ENCODE results near the gene PGBD5.

DNA sequence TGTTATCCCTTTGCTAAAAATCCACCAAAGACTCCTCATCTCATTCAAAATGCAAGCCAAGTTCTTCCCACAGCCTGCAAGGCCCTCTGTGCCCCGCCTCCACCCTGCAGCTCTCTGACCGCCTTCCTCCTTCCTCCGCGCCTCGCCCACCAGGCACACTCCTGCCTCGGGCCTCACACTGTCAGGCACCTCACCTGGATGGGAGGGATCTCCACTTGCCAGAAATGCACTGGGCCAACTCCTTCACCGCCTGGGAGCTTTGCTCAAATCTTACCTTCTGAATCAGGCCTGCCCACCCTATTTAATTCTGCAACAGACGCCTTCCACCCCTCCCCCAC, 26.2 kb downstream of the PGBD5 start:
- TF ChIP-seq, protein P1, sequence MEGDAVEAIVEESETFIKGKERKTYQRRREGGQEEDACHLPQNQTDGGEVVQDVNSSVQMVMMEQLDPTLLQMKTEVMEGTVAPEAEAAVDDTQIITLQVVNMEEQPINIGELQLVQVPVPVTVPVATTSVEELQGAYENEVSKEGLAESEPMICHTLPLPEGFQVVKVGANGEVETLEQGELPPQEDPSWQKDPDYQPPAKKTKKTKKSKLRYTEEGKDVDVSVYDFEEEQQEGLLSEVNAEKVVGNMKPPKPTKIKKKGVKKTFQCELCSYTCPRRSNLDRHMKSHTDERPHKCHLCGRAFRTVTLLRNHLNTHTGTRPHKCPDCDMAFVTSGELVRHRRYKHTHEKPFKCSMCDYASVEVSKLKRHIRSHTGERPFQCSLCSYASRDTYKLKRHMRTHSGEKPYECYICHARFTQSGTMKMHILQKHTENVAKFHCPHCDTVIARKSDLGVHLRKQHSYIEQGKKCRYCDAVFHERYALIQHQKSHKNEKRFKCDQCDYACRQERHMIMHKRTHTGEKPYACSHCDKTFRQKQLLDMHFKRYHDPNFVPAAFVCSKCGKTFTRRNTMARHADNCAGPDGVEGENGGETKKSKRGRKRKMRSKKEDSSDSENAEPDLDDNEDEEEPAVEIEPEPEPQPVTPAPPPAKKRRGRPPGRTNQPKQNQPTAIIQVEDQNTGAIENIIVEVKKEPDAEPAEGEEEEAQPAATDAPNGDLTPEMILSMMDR (IDR thresholded peaks at IDR 0.05 in 4 of 5, conservative IDR thresholded peaks at IDR 0.05 in 1 of 5): no peak
- TF ChIP-seq POLR2A (IDR thresholded peaks at IDR 0.05): no peak
